Posterior vena cava (tissue), 2 donors: ENCODE data around the gene CBX6. TPM values are rescaled to one million over a fixed set of nuclear protein-coding genes. Genes with fewer than 3 reads are reported as not detected.
"Not testable (repeated sequence)": the region's sequence is repeated elsewhere in the genome, so short reads cannot be mapped to it uniquely, and the experiment has no call there.

ENCODE experiments used
- DNase-seq: peaks from one replicate; pipeline ENCODE4 v3.0.0-alpha.2; 2020; ENCODE audit warnings: low spot score
- intact Hi-C, 2 donors: fragments of 100-400 bp; cut with DNase I; formaldehyde crosslinking; loops; one replicate each; pipeline versions ENCODE4 v1.14.1 to v1.14.2; 2022 to 2023
- total RNA-seq, 2 donors: library from RNA; stranded (reverse); fragmentation: NEBNext Ultra II Directional; extraction: Animal tissue kit (Norgen Biotek cat#: 25700); gene quantifications; one replicate each; pipeline ENCODE4 v1.2.1, GENCODE V29; 2021
- donor health status: DM: yes; HTN: yes; CAD: no.
- donor health status: DM: yes; HTN: yes; CAD: no.

CBX6 gene
- total RNA-seq, 2 donors from 2014 or later = 98.0 to 105 TPM

DNA sequence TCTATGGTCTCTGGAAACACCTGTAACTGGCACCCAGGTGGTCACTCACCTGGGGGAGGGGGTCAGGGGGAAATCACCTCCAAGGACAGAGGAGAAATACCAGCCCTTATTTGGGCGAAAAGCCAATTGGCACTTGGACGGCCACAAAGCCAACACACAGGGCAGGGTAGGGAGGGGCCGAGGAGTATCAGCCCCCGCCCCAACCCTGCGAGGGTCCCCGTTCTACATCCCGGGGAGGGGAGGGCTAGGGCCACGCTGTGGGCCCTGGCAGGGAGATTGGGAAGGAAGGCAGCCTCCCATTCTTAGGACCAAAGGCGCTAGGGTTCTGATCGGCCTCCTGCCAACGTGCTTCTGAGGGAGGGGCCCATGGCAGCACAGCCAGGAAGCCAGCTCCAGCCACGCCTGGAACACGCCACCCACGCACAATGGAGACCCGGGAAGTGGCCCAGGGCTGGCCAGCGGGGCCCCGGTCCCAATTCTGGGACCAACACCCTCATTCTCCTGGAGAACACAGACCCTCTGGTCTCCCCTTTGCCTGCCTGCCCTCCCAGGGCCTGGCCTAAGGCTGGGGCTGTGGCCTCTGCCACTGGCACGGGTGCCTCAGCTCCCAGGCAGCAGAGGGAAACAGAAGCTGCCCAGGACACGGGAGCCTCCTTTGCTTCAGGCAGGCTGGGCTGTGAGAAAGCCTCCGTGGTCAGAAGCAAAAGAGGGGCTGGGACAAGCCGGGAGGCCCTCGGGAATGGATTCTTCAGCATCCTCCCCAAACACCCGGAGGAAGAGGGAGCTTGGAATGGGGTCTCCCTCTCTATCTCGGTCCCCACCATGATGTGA is 7.4 kb downstream of the CBX6 start:
- intact Hi-C loops = loop anchor here in 1 of 2 donors (5.0 to 10.0 kb wide), 2 partner anchors 138 to 270 kb away; no protein-coding TSS in a partner anchor
- DNase-seq = peak; percentile 86

DNA sequence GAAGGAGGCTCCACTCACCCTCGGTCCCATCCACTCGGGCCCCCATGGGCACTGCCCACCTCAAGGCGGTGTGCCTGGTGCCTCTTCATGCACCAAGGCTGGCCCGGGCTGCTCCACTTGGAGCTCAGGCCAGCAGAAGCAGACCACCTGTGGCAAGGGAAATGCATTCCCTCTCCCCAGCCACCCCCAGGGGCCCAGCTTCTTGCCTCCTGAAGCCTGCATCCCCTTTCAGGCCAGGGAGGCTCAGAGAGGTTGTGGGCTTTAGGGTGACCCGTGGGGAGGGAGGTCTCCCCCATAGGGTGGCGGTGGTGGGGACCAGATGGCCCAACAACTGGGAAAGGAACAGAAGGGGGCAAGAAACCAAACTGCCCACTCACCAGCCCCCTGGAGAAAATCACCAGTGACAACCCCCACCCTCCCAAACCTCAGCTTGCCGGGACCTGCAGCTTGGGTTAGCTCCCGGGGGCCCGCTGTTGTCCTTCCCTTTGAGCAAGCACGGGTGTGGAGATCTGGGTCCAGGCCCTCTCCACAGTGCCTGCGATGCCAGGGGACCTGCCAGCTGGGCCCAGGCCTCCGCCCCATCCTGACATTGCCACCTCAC is 8.4 kb downstream of the CBX6 start:
- intact Hi-C loops = loop anchor here in 1 of 2 donors (10.0 kb wide), 1 partner anchor 271 kb away; no protein-coding TSS in a partner anchor
- peak; percentile 74 for DNase-seq

DNA sequence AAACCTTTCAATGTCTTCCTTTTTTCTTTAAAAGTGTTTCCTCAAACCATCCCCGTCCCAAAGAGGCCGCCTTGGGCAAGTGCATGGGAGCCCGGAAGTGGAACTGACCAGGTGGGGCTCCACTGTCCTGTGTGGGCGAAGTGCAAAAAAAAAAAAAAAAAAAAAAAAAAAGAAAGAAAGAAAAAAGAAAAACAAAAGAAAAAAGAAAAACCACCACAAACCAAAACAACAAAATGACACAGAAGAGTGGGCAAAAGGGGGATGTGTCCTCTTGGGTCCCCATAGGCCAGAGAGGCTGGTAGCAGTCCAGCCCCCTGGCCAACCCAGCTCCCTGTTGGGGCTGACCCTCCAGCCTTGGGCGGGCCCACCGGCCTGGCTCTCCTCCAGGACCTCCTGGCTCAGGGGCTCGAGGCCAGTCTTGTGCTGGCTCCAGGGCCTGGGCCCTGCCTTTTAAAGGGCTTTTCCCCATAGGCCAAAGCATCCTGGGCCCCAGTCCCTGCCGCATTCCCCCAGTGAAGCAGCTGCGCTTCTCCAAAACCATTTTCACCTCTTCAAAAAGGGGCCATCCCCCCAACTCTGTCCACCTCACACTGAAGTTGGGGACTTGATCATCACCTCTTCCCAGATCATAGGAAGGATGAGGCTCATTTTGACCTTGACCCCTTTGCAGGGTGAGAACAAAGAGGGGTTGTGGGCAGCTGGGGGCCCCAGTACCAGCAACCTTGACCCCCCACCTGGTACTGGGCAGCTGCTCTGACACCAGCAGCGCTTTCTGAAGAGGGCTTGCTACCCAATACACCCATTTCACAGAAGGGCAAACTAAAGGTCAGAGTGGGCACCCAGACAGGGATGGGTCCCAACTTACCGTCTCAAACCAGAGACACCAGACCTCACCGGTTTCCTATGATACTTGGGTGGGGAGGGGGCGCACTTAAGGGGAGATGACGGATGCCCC is 9.4 kb downstream of the CBX6 start:
- peak; percentile 89 for DNase-seq

DNA sequence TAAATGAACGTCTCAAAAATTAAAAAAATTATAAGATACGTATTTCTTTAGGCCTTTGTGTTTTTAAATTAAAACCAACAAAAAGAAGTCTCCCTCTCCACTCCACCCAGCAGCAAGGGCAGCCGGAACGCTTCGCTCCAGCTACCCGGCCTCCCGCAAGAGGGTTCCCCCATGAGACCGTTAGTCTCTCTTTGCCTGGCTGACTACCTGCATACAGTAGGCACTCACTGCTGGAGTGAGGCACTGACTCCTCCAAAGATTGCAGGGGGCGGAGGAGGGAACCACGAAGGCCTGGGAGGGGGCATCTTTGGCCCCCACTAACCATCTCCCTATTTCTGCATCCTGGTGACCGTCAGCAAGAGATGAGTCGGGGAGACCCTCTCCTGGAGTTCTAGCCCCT is 10.1 kb downstream of the CBX6 start:
- no peak for DNase-seq
- intact Hi-C loops = loop anchor here in 1 of 2 donors (10.0 kb wide), 1 partner anchor 273 kb away; no protein-coding TSS in a partner anchor

More for the DNA sequence above, 9.4 kb downstream of the CBX6 start:
- intact Hi-C loops = loop anchor here in 1 of 2 donors (10.0 kb wide), 1 partner anchor 272 kb away; no protein-coding TSS in a partner anchor

DNA sequence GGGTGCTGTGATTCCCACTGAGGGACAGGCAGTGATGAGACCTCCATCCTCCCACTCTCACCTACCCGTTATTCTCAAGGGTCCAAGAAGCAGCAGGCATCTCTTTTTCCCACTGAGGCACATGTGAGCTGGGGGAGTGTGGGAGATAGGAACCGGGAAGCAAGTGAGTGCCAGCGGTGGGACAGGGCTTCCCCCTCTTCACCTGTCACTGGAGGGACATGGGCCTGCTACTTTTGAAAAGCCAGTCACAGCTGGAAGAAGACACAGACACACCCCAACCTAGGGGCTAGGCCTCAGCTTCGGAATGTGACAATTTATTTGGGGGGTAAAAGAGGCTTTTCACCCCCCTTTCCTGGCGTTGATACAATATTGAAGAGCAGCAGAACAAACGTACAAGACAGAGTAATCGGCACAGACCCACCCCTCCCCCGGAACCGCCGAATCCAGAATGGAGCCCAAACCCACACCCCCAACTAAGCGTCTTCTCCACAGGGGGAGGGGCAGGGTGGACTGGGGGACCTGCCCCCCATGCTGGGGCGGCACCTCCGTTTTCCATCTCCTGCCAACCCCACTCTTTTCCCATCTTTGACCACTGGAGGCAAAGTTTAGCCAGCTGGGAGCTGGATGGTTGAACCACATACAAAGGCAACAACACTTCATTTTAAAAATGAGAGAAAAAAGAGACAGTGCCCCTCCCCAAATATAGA is 10.7 kb downstream of the CBX6 start:
- intact Hi-C loops = loop anchor here in 1 of 2 donors (10.0 kb wide), 1 partner anchor 273 kb away; no protein-coding TSS in a partner anchor
- no peak for DNase-seq

DNA sequence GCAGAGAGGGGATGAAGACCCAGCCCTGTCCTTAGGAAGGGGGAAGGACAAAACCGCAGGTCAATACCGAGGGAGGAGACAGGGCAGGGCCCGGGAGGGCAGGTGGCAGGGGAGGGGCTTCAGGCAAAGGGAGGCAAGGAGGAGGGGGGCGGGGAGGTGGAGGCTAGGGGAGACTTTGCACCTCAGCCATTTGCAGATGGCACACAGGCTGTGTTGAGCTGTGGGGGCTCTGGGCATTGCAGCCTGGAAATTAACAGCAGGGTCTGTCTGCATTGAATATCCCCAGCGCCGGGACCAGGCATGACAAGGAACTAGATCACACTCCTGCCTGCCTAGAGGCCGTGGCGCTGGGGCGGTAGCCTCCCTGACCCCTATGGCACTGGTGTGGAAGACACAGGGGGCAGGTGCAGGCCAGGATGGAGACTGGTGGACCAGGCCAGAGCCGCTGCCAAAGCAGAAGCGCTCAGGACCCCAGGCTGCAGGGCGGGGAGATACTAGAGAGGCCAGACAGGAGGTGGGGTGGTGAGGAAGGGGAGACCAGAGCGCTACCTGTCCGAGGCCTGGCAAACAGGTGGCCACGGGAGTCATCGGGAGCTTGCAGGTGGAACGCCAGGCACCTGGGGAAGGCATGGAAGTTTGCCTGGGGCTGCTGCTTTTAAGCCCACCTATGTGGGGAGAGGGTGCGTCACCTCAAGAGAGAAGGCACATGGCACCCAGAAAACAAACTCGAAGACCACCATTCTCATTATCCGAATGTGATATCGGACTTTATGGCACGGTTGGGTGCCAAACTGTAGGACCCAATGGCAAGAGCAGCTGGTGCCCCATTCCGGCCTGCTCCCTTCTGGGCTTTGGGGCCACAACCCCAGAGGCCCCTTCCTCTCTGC is 11.5 kb downstream of the CBX6 start:
- no peak for DNase-seq
- intact Hi-C loops = loop anchor here in 1 of 2 donors (10.0 kb wide), 1 partner anchor 274 kb away; no protein-coding TSS in a partner anchor

DNA sequence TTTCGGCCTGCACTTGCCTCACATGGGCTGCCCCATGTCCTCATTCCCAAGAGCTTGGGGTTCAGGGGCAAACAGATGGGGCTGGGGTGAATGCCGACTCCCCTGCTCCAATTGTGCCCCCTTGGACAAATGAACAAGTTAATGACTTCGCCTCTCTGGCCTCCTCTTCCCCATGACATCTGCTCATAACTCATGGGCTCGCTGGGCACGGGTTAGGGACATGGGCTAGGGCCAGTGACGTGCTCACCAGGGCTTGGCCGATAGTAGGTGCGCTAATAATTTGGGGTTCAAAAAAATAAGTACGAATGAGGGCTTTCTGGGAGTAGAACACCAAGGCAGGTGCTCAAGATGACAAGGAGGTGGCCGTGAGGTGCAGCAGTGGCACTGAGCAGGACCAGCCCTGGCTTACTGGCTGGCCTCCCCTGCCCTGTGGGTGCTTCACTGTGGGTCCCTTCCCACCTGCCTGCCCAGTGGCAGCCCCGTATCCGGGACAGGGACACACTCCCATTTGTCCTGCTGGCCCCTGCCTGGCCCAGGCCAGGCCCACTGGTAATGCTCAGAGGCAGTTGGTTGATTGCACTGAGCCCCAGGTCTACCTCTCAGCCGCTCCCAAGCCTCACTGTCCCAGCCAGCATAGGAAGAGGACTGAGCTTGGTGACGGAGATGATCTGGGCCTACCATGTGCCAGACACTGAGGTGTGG is 12.3 kb downstream of the CBX6 start:
- intact Hi-C loops = loop anchor here in 1 of 2 donors (10.0 kb wide), 1 partner anchor 275 kb away; no protein-coding TSS in a partner anchor
- no peak for DNase-seq

DNA sequence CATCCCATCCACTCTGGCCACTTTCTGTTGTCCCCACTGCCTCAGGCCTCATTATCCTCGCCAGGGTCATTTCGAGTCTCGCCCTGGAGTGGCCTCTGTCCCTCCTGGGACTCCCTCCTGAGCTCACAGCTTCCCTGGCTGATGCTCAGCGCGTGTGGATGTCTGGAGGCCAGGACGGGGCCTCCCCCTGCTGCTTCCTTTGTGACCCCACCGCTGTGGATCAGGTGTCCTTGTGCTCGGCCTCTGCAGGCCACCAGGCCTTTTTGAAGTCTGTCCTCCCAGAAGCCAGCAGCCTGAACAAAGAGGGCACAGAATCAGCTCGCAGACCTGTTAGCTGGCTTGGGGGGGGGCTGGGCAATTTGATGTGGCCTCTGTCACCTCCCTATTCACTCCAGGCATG is 13.5 kb downstream of the CBX6 start:
- DNase-seq = no peak
- intact Hi-C loops = no loop called here

DNA sequence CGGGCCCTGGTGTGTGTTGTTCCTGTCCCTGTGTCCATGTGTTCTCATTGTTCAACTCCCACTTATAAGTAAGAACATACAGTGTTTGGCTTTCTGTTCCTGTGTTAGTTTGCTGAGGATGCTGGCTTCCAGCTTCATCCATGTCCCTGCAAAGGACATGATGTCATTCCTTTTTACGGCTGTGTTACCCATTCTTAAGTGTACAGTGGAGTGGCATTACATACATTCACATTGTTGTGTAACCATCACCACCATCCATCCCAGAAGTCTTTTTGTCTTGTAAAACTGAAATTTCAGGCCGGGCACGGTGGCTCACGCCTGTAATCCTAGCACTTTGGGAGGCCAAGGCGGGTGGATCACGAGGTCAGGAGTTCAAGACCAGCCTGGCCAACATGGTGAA is 17.5 kb downstream of the CBX6 start:
- intact Hi-C loops = not testable (repeated sequence)

DNA sequence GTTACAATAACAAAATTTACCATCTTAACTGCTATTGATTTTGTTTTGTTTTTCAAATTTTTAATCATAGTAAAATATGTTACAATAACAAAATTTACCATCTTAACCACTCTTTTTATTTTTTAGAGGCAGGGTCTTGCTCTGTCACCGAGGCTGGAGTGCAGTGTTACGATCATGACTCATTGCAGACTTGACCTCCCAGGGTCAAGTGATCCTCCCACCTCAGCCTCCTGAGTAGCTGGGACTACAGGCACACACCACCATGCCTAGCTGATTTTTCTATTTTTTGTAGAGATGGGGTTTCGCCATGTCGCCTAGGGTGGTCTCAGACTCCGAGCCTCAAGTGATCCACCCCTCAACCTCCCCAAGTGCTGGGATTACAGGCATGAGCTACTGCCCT is 18.1 kb downstream of the CBX6 start:
- DNase-seq, intact Hi-C loops: not testable (repeated sequence)

More for the DNA sequence above, 17.5 kb downstream of the CBX6 start:
- DNase-seq = not testable (repeated sequence)

DNA sequence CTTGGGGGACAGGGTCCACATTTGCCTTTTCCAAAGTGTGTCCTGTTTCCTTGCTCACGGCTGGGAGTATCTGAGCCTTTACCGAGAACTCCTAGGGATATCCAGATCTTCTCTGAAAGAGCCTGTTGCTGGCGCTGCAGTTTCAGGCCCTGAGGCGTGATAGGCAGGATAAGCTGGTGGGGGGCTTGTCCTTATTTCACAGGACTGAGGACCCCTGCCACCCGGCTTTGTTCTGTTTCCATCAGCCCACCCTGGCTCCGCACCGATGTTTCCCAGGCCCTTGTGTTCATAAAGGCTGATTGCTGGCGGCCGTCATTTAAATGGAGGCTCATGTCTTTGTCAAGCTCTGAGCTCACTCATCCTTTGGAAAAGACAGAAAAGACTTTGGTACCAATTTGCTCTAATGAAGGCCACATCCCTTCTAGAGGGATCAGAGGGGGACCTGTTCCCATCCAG is 18.8 kb downstream of the CBX6 start:
- DNase-seq = no peak
- intact Hi-C loops = no loop called here

DNA sequence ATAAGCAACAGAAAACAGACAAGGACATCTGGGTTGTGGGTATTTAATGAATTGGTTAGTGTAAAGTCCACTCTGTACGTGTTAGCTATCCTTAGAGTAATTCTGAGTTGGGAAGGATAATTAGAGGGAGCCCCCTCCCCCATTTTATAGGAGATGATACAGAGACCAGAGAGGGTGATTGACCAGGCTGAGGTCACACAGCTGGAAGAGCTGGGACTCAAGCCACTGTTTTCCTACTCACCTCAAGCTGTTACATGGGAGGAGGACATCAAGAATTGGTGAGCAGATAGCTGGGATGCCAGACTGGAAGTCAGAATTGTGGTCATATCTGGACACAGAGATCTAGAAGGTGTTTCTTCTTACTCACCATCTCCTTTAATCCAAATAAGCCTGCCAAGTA is 19.5 kb downstream of the CBX6 start:
- intact Hi-C loops = no loop called here
- no peak for DNase-seq

DNA sequence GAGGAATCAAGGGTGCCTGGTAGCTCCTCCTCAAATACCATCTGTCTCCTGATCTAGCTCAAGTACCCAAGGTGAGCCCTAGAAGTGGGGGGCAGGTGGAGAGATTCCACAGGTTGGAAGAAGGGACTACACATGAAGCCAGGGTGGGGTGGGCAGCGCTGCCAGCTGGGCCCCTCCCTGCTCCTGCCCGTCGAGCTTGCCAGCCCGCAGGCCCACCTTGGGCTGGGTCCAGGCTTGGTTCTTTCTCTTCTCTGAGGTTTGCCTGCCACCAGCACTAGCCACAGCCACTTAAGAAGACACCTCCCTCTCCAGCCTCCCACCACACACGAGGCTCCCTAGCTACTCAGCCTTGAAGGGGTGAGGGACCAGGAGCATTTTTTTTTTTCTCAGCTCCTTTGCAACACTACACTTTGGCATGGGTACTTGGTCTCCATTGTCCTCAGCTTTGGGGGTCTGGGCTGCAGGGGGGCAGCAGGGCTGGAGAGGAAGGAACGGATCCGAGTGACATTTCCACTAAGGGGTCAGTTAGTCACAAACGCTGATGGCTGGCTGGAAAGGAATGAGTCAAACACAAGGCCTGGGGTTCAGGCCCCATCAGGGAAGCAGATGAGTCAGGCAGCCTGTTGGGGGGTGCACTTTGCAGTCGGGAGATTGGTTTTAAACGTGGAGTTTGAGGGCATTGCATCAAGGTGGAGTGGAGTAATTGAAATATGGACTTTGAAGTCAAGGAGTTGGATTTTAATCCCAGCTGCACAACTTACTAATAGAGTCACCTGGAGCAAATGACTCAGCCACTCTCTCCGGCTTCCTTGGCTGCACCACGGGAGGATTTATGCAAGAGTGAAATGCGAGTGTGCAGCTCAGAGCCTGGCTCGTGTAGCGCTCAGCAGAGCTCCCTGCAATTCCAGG is 20.8 kb downstream of the CBX6 start:
- DNase-seq = no peak
- intact Hi-C loops = no loop called here

DNA sequence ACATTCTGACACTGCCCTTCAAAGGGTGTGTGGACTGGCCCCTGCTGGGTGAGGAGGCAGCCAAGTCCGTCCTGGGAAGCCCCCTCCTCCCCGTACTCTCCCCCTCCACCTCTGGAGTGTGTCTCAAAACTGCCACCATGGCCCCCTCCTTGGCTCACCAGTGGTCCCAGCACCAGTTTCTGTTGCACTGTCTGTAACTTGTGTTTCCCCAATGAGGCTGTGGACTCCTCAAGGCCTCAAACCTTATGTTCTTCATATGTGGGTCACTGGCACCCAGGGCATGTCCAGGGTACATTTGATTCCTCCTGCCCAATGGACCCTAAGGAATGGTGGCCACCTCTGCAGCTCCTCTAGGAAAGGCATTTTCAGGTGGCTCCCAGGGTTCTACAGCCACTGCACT is 21.6 kb downstream of the CBX6 start:
- no peak for DNase-seq
- intact Hi-C loops = no loop called here

DNA sequence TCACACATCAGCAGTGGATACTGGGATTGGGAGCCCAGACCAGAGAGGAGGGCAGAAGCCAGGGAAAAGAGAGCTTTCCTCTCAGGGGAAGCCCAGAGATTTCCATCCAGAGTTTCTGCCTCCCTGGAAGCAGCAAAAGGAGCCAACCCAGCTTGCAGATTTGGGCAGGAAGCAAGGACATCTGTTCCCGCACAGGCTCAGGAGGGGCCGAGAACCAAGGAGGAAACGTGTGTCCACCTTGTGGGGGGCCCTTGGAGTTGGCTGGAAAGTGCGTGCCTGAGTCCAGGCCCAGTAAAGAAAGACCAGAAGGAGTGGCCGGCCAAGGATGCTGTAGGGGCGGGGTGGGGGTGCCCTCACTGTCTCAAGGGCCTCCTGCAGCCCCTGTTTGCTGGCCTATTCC is 22.2 kb downstream of the CBX6 start:
- intact Hi-C loops = loop anchor here in 1 of 2 donors (10.0 kb wide), 1 partner anchor 75 kb away; no protein-coding TSS in a partner anchor
- DNase-seq = no peak

DNA sequence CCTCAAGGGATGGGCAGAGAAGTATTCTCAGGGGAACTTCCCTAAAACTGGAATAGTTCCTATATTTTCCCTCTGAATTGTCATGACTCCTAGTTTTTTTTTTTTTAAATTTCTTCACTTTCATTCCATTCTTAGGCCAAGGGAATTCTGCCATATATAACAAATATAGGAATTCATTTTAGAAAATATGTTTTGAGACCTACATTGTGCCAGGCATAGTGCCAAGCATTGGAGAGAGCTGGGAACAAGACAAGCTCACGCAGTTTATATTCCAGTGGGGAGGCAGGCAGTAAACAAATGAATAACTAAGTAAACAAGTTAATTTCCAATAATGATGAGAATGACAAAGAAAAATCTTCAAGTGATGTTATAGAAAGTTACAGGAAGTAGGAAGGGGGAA is 25.6 kb downstream of the CBX6 start:
- intact Hi-C loops = loop anchor here in 1 of 2 donors (10.0 kb wide), 1 partner anchor 72 kb away; no protein-coding TSS in a partner anchor
- DNase-seq = no peak
